ENCODE measurements around the gene G2E3.

DNA sequence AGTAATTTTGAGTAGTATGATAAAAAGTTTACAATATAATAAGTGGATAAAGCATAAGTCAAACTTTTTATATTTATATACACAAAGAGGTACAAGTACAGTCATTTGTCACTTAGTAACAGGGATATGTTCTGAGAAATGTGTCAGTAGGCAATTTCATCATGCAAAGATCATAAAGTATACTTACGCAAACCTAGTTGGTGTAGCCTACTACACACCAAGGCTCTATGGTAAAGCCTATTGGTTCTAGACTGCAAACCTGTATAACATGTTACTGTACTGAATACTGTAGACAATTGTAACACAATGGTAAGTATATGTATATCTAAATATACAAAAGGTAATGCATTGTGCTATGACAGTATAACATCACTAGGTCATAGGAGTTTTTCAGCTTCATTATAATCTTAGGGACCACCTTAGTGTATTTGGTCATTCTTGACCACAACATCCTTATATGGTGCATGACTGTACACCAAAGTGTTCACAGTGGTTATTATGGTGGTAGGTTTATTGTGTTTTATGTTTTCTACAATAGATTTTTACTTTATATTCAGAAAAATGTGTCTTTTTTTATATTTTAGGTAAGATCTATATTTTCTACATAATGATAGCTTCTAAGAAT lies 48.3 kb downstream of the G2E3 start:
- TF ChIP-seq, protein P1, sequence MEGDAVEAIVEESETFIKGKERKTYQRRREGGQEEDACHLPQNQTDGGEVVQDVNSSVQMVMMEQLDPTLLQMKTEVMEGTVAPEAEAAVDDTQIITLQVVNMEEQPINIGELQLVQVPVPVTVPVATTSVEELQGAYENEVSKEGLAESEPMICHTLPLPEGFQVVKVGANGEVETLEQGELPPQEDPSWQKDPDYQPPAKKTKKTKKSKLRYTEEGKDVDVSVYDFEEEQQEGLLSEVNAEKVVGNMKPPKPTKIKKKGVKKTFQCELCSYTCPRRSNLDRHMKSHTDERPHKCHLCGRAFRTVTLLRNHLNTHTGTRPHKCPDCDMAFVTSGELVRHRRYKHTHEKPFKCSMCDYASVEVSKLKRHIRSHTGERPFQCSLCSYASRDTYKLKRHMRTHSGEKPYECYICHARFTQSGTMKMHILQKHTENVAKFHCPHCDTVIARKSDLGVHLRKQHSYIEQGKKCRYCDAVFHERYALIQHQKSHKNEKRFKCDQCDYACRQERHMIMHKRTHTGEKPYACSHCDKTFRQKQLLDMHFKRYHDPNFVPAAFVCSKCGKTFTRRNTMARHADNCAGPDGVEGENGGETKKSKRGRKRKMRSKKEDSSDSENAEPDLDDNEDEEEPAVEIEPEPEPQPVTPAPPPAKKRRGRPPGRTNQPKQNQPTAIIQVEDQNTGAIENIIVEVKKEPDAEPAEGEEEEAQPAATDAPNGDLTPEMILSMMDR (conservative IDR thresholded peaks at IDR 0.05 in 1 of 2, IDR thresholded peaks at IDR 0.05 in 1 of 2; ENCODE audit: low read depth in 1 of 2, low read length in 2 of 2), result no peak
- no peak for TF ChIP-seq EZH2 (IDR thresholded peaks at IDR 0.05; ENCODE audit: low read length, missing control alignments)

Measured in fibroblast of lung (primary cell).